OCI-LY1 (cell line): Measurements from ENCODE around the gene CRYGN.
A peak's percentile ranks its signal among the peaks of the same experiment; 100 is the strongest.

ENCODE experiments used
- H2AFZ ChIP-seq: fragments of 200-600 bp; sonication (generic), shearing (Covaris generic); 2 replicates; pipeline ENCODE4 v1.6.0; 2014; ENCODE audit warnings: antibody characterized with exemption, mild to moderate bottlenecking, low read length
- H3F3A ChIP-seq: fragments of 200-600 bp; sonication (generic), shearing (Covaris generic); 2 replicates; pipeline ENCODE4 v1.6.0; 2014; ENCODE audit warnings: mild to moderate bottlenecking, antibody characterized with exemption, low read length, moderate library complexity; ENCODE audit not compliant: insufficient read depth
- H3K27ac ChIP-seq: fragments of 200-600 bp; sonication (generic); 2 replicates; pipeline ENCODE4 v1.5.1; 2014; ENCODE audit warnings: low read length, mixed run types, mild to moderate bottlenecking, low read depth; ENCODE audit not compliant: poor library complexity, severe bottlenecking
- H3K27me3 ChIP-seq: fragments of 200-600 bp; sonication (generic); 2 replicates; pipeline ENCODE4 v1.6.0; 2014; ENCODE audit warnings: antibody characterized with exemption, mild to moderate bottlenecking, low read length, moderate library complexity; ENCODE audit not compliant: insufficient read depth
- H3K36me3 ChIP-seq: fragments of 200-600 bp; sonication (generic); 2 replicates; pipeline ENCODE4 v1.6.1; 2014; ENCODE audit warnings: mild to moderate bottlenecking, antibody characterized with exemption, low read length, moderate library complexity, mixed read lengths; ENCODE audit not compliant: insufficient read depth
- H3K4me1 ChIP-seq: fragments of 200-600 bp; sonication (generic); 2 replicates; pipeline ENCODE4 v1.5.1; 2014; ENCODE audit warnings: mild to moderate bottlenecking, low read length, moderate library complexity; ENCODE audit not compliant: insufficient read depth, severe bottlenecking
- H3K4me2 ChIP-seq: fragments of 200-600 bp; sonication (generic), shearing (Covaris generic); 2 replicates; pipeline ENCODE4 v1.6.1; 2014; ENCODE audit warnings: low read length
- H3K4me3 ChIP-seq: fragments of 200-600 bp; sonication (generic); 2 replicates; pipeline ENCODE4 v1.5.1; 2014; ENCODE audit warnings: low read length, low read depth, mild to moderate bottlenecking, mixed read lengths; ENCODE audit not compliant: poor library complexity, severe bottlenecking
- H3K79me2 ChIP-seq: fragments of 200-600 bp; shearing (Covaris generic); 2 replicates; pipeline ENCODE4 v1.6.1; 2016; ENCODE audit warnings: mixed run types, low read length, mixed read lengths; ENCODE audit not compliant: insufficient read depth
- H3K9ac ChIP-seq: fragments of 200-600 bp; sonication (generic), shearing (Covaris generic); 2 replicates; pipeline ENCODE4 v1.6.1; 2014; ENCODE audit warnings: mild to moderate bottlenecking, low read length, mixed read lengths
- H3K9me2 ChIP-seq: fragments of 200-600 bp; sonication (generic), shearing (Covaris generic); 2 replicates; pipeline ENCODE4 v1.6.1; 2014; ENCODE audit warnings: low read depth, mild to moderate bottlenecking, low read length, mixed read lengths
- H3K9me3 ChIP-seq: fragments of 200-600 bp; shearing (Covaris generic); 2 replicates; pipeline ENCODE4 v1.6.1; 2014; ENCODE audit warnings: low read length, mixed read lengths
- H4K20me1 ChIP-seq: fragments of 200-600 bp; sonication (generic), shearing (Covaris generic); 2 replicates; pipeline ENCODE4 v1.6.0; 2016; ENCODE audit warnings: mild to moderate bottlenecking, low read length; ENCODE audit not compliant: insufficient read depth
- EZH2 ChIP-seq: fragments of 200-600 bp; sonication (generic), shearing (Covaris generic); IDR thresholded peaks from 2 replicates; pipeline ENCODE4 v1.8.0; 2017; ENCODE audit warnings: borderline replicate concordance, mixed run types, mild to moderate bottlenecking, antibody characterized with exemption, low read length, moderate library complexity, mixed read lengths
- TF ChIP-seq, protein P1 (sequence below): fragments of 200-600 bp; sonication (generic), shearing (Covaris generic); IDR thresholded peaks from 2 replicates; pipeline ENCODE4 v1.5.1; 2017; ENCODE audit warnings: mild to moderate bottlenecking, antibody characterized with exemption, low read length, moderate library complexity, mixed read lengths

CRYGN gene

DNA sequence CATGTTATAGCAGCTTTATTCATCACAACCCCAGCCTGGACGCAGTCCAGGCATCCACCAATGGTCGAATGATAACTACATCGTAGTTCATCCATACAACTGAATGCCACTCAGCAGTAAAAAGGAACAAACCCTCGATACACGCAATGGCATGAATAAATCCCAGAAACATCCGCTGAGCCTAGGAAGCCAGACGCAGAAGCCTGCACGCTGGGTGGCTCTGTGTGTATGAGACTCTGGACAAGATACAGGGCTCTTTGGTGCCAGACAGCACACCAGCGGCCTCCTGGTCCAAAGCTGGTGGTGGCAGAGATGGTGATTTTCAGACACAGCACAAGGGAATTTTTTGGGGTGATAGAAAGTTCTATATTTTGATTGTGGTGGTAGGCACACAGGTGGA lies 10.0 kb upstream of the CRYGN start:
- no peaks in the 10 kb centered on the region for H3K36me3 ChIP-seq
- H3K27me3 ChIP-seq: peaks cover 19% of the 10 kb centered on the region; the same call in 1 of the 2 replicates
- H3F3A ChIP-seq: no peaks in the 10 kb centered on the region
- H3K9ac ChIP-seq: no peak overlapping the region
- H3K27ac ChIP-seq: no peak overlapping the region
- no peak overlapping the region for H3K4me2 ChIP-seq
- no peak overlapping the region for H2AFZ ChIP-seq
- H3K4me3 ChIP-seq: no peak overlapping the region
- peaks cover 7% of the 10 kb centered on the region for H3K4me1 ChIP-seq
- no peaks in the 10 kb centered on the region for H4K20me1 ChIP-seq
- H3K9me3 ChIP-seq: no peaks in the 10 kb centered on the region
- H3K79me2 ChIP-seq: no peaks in the 10 kb centered on the region
- H3K9me2 ChIP-seq: no peaks in the 10 kb centered on the region
- no peak for TF ChIP-seq EZH2
- TF ChIP-seq, protein P1, sequence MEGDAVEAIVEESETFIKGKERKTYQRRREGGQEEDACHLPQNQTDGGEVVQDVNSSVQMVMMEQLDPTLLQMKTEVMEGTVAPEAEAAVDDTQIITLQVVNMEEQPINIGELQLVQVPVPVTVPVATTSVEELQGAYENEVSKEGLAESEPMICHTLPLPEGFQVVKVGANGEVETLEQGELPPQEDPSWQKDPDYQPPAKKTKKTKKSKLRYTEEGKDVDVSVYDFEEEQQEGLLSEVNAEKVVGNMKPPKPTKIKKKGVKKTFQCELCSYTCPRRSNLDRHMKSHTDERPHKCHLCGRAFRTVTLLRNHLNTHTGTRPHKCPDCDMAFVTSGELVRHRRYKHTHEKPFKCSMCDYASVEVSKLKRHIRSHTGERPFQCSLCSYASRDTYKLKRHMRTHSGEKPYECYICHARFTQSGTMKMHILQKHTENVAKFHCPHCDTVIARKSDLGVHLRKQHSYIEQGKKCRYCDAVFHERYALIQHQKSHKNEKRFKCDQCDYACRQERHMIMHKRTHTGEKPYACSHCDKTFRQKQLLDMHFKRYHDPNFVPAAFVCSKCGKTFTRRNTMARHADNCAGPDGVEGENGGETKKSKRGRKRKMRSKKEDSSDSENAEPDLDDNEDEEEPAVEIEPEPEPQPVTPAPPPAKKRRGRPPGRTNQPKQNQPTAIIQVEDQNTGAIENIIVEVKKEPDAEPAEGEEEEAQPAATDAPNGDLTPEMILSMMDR: no peak

- TF ChIP-seq, protein P1: peak; percentile 84
- TF ChIP-seq EZH2: no peak
- H3K9me2 ChIP-seq: no peaks in the 10 kb centered on the region
- H3K4me3 ChIP-seq: peak overlapping the region; percentile 41
- H3K4me2 ChIP-seq: peak overlapping the region; percentile 57
- no peaks in the 10 kb centered on the region for H4K20me1 ChIP-seq
- H3K9ac ChIP-seq: peak overlapping the region; percentile 24; the same call in 1 of the 2 replicates
- peaks cover 21% of the 10 kb centered on the region; the same call in 1 of the 2 replicates for H3K27me3 ChIP-seq
- H3K36me3 ChIP-seq: no peaks in the 10 kb centered on the region
- peaks cover 7% of the 10 kb centered on the region for H3K4me1 ChIP-seq
- H2AFZ ChIP-seq: no peak overlapping the region
- no peaks in the 10 kb centered on the region for H3F3A ChIP-seq
- no peaks in the 10 kb centered on the region for H3K79me2 ChIP-seq
- no peak overlapping the region for H3K27ac ChIP-seq
- H3K9me3 ChIP-seq: no peaks in the 10 kb centered on the region
Measured at GRCh38 chr7:151448261-151449252, 8.6 kb upstream of the CRYGN start.

DNA sequence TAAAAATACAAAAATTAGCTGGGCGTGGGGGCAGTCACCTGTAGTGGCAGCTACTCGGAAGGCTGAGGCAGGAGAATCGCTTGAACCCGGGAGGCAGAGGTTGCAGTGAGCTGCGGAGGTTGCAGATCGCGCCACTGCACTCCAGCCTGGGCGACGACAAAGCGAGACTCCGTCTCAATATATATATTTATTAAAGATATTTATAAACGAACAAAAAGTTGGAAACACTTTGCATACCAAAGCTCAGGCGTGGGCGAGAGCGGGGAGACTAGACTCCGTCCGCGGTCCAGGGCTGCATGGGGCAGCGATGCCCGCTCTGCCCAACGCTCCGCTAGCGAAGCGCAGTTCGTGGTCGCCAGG lies 7.9 kb upstream of the CRYGN start:
- Histone ChIP-seq H3K79me2 (no peaks in the 10 kb centered on the region), H3K9me2 (no peaks in the 10 kb centered on the region), H3K9me3 (no peaks in the 10 kb centered on the region), H4K20me1 (no peaks in the 10 kb centered on the region), H3K4me2 (peak overlapping the region; percentile 57), H3K27me3 (peaks cover 14% of the 10 kb centered on the region; the same call in 1 of the 2 replicates), H3K9ac (no peak overlapping the region; the same call in 1 of the 2 replicates), H3F3A (no peaks in the 10 kb centered on the region), H3K4me1 (peaks cover 7% of the 10 kb centered on the region), H3K4me3 (peak overlapping the region; percentile 41), H3K36me3 (no peaks in the 10 kb centered on the region), H3K27ac (no peak overlapping the region), H2AFZ (no peak overlapping the region)
- TF ChIP-seq, protein P1: no peak
- no peak for TF ChIP-seq EZH2
